OCI-LY7 (cell line): ENCODE measurements around the gene CLSTN2. TPM values are rescaled to one million over a fixed set of nuclear protein-coding genes. Genes with fewer than 3 reads are reported as not detected.
A peak's percentile ranks its signal among the peaks of the same experiment; 100 is the strongest.

ENCODE experiments used
- BruUV-seq: library from RNA; stranded (reverse); fragments of 400-500 nt; replicated peaks from 2 replicates; lab custom pipeline; 2021; lab: Mats Ljungman, UMichigan
- CTCF ChIA-PET: fragments of 300-600 bp; sonication (Branson Sonifier 250); formaldehyde crosslinking; loops from one replicate; lab custom pipeline; 2022; ENCODE audit warnings: antibody characterized with exemption; ENCODE audit not compliant: unreplicated experiment; lab: Charles Lee
- POLR2A ChIA-PET: fragments of 300-600 bp; sonication (Branson Sonifier 250); formaldehyde crosslinking; loops from one replicate; lab custom pipeline; 2022; ENCODE audit warnings: antibody characterized with exemption; lab: Charles Lee
- DNase-seq: peaks from one replicate; pipeline ENCODE4 v3.0.0-alpha.2; 2015; ENCODE audit warnings: low spot score
- H2AFZ ChIP-seq: fragments of 200-600 bp; sonication (generic), shearing (Covaris generic); 2 replicates; pipeline ENCODE4 v1.6.1; 2014; ENCODE audit warnings: mild to moderate bottlenecking, antibody characterized with exemption, low read length, moderate library complexity
- H3K27ac ChIP-seq: fragments of 200-600 bp; sonication (generic); 2 replicates; pipeline ENCODE4 v1.5.1; 2014; ENCODE audit warnings: mixed run types, low read depth, mild to moderate bottlenecking, moderate library complexity, low read length, inconsistent platforms; ENCODE audit not compliant: poor library complexity, severe bottlenecking
- H3K36me3 ChIP-seq: fragments of 200-600 bp; sonication (generic); 2 replicates; pipeline ENCODE4 v1.6.1; 2014; ENCODE audit warnings: mild to moderate bottlenecking, antibody characterized with exemption, low read length, moderate library complexity, mixed read lengths; ENCODE audit not compliant: insufficient read depth
- H3K4me1 ChIP-seq: fragments of 200-600 bp; sonication (generic); 2 replicates; pipeline ENCODE4 v1.5.1; 2014; ENCODE audit warnings: mild to moderate bottlenecking, low read length; ENCODE audit not compliant: insufficient read depth, poor library complexity, severe bottlenecking
- H3K4me2 ChIP-seq: fragments of 200-600 bp; sonication (generic); 2 replicates; pipeline ENCODE4 v1.6.1; 2014; ENCODE audit warnings: mild to moderate bottlenecking, low read length
- H3K4me3 ChIP-seq: fragments of 200-600 bp; sonication (generic); 2 replicates; pipeline ENCODE4 v1.5.1; 2014; ENCODE audit warnings: mild to moderate bottlenecking, low read depth, low read length; ENCODE audit not compliant: poor library complexity, severe bottlenecking
- H3K79me2 ChIP-seq: fragments of 200-600 bp; sonication (generic); 2 replicates; pipeline ENCODE4 v1.6.1; 2016; ENCODE audit warnings: low read depth, mild to moderate bottlenecking, low read length, moderate library complexity, mixed read lengths; ENCODE audit not compliant: insufficient read depth
- H3K9me2 ChIP-seq: fragments of 200-600 bp; sonication (generic); 2 replicates; pipeline ENCODE4 v1.6.1; 2016; ENCODE audit warnings: mild to moderate bottlenecking, low read length, mixed read lengths; ENCODE audit not compliant: insufficient read depth
- H3K9me3 ChIP-seq: fragments of 200-600 bp; sonication (generic); 2 replicates; pipeline ENCODE4 v1.6.1; 2014; ENCODE audit warnings: mild to moderate bottlenecking, mixed run types, low read length, mixed read lengths
- H4K20me1 ChIP-seq: fragments of 200-600 bp; sonication (generic); 2 replicates; pipeline ENCODE4 v1.6.1; 2014; ENCODE audit warnings: mild to moderate bottlenecking, antibody characterized with exemption, low read length, moderate library complexity, mixed read lengths; ENCODE audit not compliant: insufficient read depth
- CTCF ChIP-seq: fragments of 200-600 bp; sonication (generic); conservative IDR thresholded peaks from 2 replicates; pipeline ENCODE4 v1.5.1; 2014; ENCODE audit warnings: mild to moderate bottlenecking, antibody characterized with exemption, low read length, moderate library complexity, mixed read lengths
- EZH2phosphoT487 ChIP-seq: fragments of 200-600 bp; sonication (generic); IDR thresholded peaks from 2 replicates; pipeline ENCODE4 v1.6.1; 2018; ENCODE audit warnings: low read depth, borderline replicate concordance, mild to moderate bottlenecking, mixed run types, antibody characterized with exemption, low read length, moderate library complexity, mixed read lengths
- intact Hi-C: fragments of 100-400 bp; cut with micrococcal nuclease; formaldehyde crosslinking; loops from one replicate; pipeline ENCODE4 v1.10.0; 2022; ENCODE audit not compliant: unreplicated experiment
- total RNA-seq, 2 experiments: library from RNA; depleted of rRNA in 1 of 2; stranded (reverse); fragments of >200 nt in 1 of 2; shearing (Covaris generic) in 1 of 2; gene quantifications; 2 replicates each; pipeline ENCODE4 v1.2.3, GENCODE V29; 2014 to 2022

The CLSTN2 gene
- total RNA-seq, 2 experiments from 2014 or later = not detected

DNA sequence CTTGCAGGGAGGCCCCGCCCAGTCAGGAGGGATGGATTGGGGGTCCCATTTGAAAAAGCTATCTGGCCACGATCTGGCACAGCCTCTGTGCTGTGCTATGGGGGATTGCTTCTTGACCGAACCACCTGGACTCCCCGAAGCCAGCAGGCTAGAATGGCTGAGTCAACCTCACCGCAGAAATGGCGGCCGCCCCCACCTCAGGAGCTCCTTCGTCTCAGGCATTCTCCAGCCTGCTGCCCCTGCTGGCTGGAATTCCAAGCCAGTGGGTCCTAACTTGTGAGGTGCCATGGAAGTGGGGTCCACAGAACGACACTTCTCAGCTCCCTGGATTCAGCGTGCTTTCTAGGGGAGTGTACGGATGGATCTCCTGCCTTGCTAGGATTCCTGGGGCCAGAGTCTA is 562.3 kb downstream of the CLSTN2 start:
- no peaks in the 10 kb centered on the region for H3K9me2 ChIP-seq
- no peak for DNase-seq
- H4K20me1 ChIP-seq = no peaks in the 10 kb centered on the region
- TF ChIP-seq CTCF (no peak), EZH2phosphoT487 (no peak)
- no peak overlapping the region for H3K4me2 ChIP-seq
- no peaks in the 10 kb centered on the region for H3K9me3 ChIP-seq
- no peak overlapping the region for H2AFZ ChIP-seq
- ChIA-PET POLR2A (interaction anchor here (0.7 kb wide), 1 partner anchor 1217 kb away, joined by 3 read pairs; no protein-coding TSS in a partner anchor), CTCF (no interaction called here)
- no peaks in the 10 kb centered on the region for H3K79me2 ChIP-seq
- no peaks in the 10 kb centered on the region for H3K36me3 ChIP-seq
- no TSS peak for BruUV-seq
- H3K4me1 ChIP-seq = no peaks in the 10 kb centered on the region
- H3K4me3 ChIP-seq = no peak overlapping the region
- intact Hi-C loops = no loop called here
- no peak overlapping the region for H3K27ac ChIP-seq

DNA sequence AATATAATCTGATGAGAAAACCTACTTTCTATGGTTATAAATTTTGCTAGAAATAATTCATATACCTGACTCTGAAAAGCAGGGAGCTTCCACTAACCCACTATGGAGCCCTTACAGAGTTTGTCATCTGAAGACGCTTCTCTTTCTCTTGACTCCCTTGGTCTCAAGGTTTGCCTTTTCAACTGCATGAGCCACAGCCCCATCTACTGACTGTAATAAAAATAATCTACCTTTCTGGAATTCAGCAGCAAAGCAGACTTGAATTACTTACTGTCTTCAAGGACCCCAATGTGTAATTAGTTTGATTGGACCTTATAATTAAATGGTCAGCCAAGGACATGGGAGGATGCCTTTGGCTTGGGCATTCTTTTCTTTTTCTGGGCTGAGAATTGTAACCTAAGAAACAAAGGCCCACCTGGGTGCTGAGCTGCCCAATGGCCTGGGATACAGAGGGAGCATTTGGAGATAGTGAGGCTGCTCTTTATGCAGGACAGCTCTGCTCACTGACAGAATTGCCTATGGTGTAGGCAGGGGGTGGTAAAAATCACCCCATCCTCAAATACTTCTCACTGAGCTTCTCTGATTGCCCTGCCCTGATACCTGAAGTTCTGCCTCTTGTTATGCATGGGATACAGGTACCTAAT is 564.3 kb downstream of the CLSTN2 start:
- ChIA-PET CTCF (no interaction called here), POLR2A (no interaction called here)
- H3K27ac ChIP-seq = no peak overlapping the region
- no TSS peak for BruUV-seq
- H3K9me2 ChIP-seq = no peaks in the 10 kb centered on the region
- no peaks in the 10 kb centered on the region for H4K20me1 ChIP-seq
- no peaks in the 10 kb centered on the region for H3K36me3 ChIP-seq
- TF ChIP-seq EZH2phosphoT487 (no peak), CTCF (peak; percentile 54)
- no peaks in the 10 kb centered on the region for H3K9me3 ChIP-seq
- H3K79me2 ChIP-seq = no peaks in the 10 kb centered on the region
- H2AFZ ChIP-seq = no peak overlapping the region
- no peak overlapping the region for H3K4me2 ChIP-seq
- H3K4me3 ChIP-seq = no peak overlapping the region
- peak; percentile 4 for DNase-seq
- intact Hi-C loops = no loop called here
- no peaks in the 10 kb centered on the region for H3K4me1 ChIP-seq

- ChIA-PET POLR2A (no interaction called here), CTCF (no interaction called here)
- no TSS peak for BruUV-seq
Observed at GRCh38 chr3:140500473-140500872, 565.5 kb downstream of the CLSTN2 start.

More at GRCh38 chr3:140500473-140500872, 565.5 kb downstream of the CLSTN2 start:
- Histone ChIP-seq H3K4me3 (no peak overlapping the region), H3K4me1 (no peaks in the 10 kb centered on the region), H4K20me1 (no peaks in the 10 kb centered on the region), H3K36me3 (no peaks in the 10 kb centered on the region), H3K27ac (no peak overlapping the region), H3K9me3 (no peaks in the 10 kb centered on the region), H3K79me2 (no peaks in the 10 kb centered on the region), H2AFZ (no peak overlapping the region), H3K9me2 (no peaks in the 10 kb centered on the region), H3K4me2 (no peak overlapping the region)
- intact Hi-C loops = no loop called here
- DNase-seq = no peak
- TF ChIP-seq CTCF = no peak
- no peak for TF ChIP-seq EZH2phosphoT487
